ENCODE data around the gene GMIP. TPM values are rescaled to one million over a fixed set of nuclear protein-coding genes. Genes with fewer than 3 reads are reported as not detected.
A peak's percentile ranks its signal among the peaks of the same experiment; 100 is the strongest.

GMIP gene
- total RNA-seq, 2 experiments from 2014 or later: 57.3 to 59.9 TPM

DNA sequence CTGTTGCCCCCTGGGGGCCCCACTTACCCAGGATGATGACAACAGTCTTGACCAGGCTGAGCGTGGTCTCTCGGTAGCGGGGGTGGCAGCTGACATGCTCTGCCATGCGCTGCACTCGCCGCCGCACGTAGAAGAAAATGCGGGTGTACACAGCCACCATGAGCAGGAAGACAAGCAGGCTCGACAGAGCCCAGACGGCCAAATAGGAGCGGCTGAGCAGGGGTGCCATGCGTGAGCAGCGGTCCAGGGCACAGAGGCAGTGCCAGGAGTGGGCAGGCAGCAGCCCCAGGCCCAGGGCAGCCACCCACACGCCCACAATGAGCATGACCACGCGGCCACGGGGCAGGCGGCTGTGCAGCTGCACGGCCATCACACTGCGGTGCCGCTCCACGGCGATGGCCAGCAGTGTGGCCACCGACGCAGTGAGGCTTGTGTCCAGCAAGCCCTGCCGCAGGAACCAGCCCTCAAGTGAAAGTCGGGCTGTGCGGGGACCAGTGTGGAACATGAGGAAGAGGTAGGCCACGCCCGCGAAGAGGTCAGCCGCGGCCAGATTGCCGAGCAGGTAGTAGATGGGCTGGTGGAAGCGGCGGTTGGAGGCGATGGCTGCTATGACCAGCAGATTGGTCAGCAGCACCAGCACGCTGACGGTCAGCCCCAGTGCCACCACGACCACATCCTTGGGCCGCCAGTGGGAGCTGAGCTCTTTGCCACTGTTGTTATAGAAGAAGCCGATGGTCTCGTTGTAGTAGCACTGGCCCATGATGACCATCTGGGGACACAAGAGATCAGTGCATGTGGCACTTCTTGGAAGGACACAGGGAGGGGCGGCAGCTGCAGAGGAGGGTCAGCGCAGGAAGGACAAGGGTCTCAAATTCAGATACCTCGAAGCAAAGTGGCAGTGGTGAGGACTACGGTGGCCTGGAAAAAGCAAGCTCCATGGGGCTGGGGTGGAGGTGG is 16.7 kb downstream of the GMIP start:
- H3K9me3 Mint-ChIP-seq: no peaks in the 10 kb centered on the region
- peaks cover 24% of the 10 kb centered on the region for H3K4me1 Mint-ChIP-seq (ENCODE audit: low read depth)
- peaks cover 36% of the 10 kb centered on the region for H3K36me3 Mint-ChIP-seq (ENCODE audit: low read depth)
- peak overlapping the region; percentile 85 for H3K4me3 Mint-ChIP-seq
- ChIA-PET CTCF (interaction anchor here (1.2 to 3.5 kb wide), 3 partner anchors 10 to 95 kb away, joined by 4 to 15 read pairs (median 5); no protein-coding TSS in a partner anchor), POLR2A (interaction anchor here (0.8 to 3.2 kb wide), 8 partner anchors 8 to 92 kb away, joined by 3 to 15 read pairs (median 5); partner anchors contain the start of gene ZNF101)
- intact Hi-C loops (cut with micrococcal nuclease): no loop called here
- TF ChIP-seq, protein P1, sequence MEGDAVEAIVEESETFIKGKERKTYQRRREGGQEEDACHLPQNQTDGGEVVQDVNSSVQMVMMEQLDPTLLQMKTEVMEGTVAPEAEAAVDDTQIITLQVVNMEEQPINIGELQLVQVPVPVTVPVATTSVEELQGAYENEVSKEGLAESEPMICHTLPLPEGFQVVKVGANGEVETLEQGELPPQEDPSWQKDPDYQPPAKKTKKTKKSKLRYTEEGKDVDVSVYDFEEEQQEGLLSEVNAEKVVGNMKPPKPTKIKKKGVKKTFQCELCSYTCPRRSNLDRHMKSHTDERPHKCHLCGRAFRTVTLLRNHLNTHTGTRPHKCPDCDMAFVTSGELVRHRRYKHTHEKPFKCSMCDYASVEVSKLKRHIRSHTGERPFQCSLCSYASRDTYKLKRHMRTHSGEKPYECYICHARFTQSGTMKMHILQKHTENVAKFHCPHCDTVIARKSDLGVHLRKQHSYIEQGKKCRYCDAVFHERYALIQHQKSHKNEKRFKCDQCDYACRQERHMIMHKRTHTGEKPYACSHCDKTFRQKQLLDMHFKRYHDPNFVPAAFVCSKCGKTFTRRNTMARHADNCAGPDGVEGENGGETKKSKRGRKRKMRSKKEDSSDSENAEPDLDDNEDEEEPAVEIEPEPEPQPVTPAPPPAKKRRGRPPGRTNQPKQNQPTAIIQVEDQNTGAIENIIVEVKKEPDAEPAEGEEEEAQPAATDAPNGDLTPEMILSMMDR (IDR thresholded peaks at IDR 0.05): no peak
- ATAC-seq (no peak), DNase-seq (no peak)
- peak overlapping the region; percentile 94 for H3K27ac Mint-ChIP-seq
- no peaks in the 10 kb centered on the region for H3K27me3 Mint-ChIP-seq

DNA sequence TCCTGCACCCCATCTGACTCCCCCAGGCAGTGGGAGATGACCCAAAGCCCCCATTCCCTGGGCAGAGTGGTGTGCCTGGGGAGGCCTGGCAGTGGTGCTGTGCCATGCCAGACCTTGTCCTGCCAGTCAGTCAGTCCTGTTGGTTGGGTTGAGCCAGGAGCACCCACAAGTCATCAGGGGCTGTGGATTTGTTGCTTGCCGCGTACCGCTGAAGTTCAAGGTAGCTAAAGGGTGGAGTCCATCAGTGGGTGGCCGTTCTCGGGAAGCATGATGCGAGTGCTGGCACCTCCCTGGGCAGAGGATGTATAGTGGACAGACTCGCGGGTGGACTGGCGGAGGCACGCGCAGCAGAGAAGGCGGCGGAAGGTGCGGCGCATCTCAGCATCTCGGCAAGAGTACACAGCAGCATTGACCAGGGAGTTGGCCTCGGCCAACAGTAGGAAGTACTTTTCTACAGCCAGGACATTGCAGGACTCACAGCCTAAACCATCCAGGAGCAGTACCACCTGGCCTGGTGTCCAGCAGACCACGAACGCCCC is 19.4 kb downstream of the GMIP start:
- CTCF ChIA-PET: interaction anchor here (2.0 to 3.5 kb wide), 2 partner anchors 92 kb away, joined by 7 to 15 read pairs; no protein-coding TSS in a partner anchor
- Mint-ChIP-seq H3K4me1 (ENCODE audit: low read depth) (peaks cover 29% of the 10 kb centered on the region), H3K27me3 (no peaks in the 10 kb centered on the region), H3K27ac (no peak overlapping the region), H3K36me3 (ENCODE audit: low read depth) (peaks cover 29% of the 10 kb centered on the region), H3K9me3 (no peaks in the 10 kb centered on the region), H3K4me3 (no peak overlapping the region)
- no peak for ATAC-seq
- POLR2A ChIA-PET: interaction anchor here (0.6 kb wide), 1 partner anchor 14 kb away, joined by 5 read pairs; no protein-coding TSS in a partner anchor
- TF ChIP-seq, protein P1 (IDR thresholded peaks at IDR 0.05): no peak
- no peak for DNase-seq
- intact Hi-C loops (cut with micrococcal nuclease): no loop called here

DNA sequence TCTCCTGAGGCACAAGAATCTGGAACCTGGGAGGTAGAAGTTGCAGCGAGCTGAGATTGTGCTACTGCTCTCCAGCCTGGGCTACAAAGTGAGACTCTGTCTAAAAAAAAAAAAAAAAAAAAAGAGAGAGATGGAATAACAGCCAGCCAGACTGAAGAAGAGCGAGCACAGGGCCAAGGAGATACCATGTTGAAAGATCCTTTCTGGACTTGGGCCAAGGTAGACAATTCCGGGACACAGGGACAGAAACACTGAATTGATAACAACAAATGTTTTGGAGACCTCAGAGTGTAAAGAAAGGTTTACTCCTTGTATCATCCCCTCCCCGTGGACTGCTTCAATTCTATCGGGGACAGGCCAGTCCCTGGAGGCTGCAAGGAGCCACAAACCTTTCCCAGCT is 20.1 kb downstream of the GMIP start:
- H3K4me1 Mint-ChIP-seq (ENCODE audit: low read depth): peaks cover 31% of the 10 kb centered on the region
- no peaks in the 10 kb centered on the region for H3K9me3 Mint-ChIP-seq
- H3K27me3 Mint-ChIP-seq: no peaks in the 10 kb centered on the region
- ATAC-seq: no peak
- H3K4me3 Mint-ChIP-seq: no peak overlapping the region
- H3K36me3 Mint-ChIP-seq (ENCODE audit: low read depth): peaks cover 26% of the 10 kb centered on the region
- CTCF ChIA-PET: interaction anchor here (0.8 to 3.5 kb wide), 3 partner anchors 13 to 91 kb away, joined by 3 to 13 read pairs (median 7); no protein-coding TSS in a partner anchor
- intact Hi-C loops (cut with micrococcal nuclease): no loop called here
- H3K27ac Mint-ChIP-seq: no peak overlapping the region
- TF ChIP-seq, protein P1 (IDR thresholded peaks at IDR 0.05): no peak
- POLR2A ChIA-PET: no interaction called here
- no peak for DNase-seq

DNA sequence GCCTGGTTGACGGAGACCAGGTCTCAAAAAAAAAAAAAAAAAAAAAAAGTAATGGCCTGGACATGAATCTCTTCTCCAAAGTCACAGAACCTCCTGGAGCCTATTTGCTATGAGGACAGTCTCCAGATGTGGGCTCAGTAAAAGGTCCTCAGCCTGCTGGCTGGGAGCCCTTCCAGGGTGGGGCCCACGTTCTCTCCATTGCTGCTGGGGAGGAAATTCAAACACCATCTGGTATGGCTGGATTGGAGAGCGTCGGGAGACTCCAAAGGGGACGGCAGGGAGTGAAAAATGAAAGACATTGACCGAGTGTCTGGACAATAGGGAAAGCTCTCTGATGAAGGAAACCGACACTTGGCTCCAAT is 23.6 kb downstream of the GMIP start:
- no peaks in the 10 kb centered on the region for H3K27me3 Mint-ChIP-seq
- ChIA-PET CTCF (interaction anchor here (0.9 to 3.5 kb wide), 5 partner anchors 65 to 88 kb away, joined by 3 to 13 read pairs (median 3); no protein-coding TSS in a partner anchor), POLR2A (interaction anchor here (0.7 to 1.8 kb wide), 6 partner anchors 7 to 87 kb away, joined by 3 to 5 read pairs (median 4); partner anchors contain the start of gene LPAR2)
- H3K4me3 Mint-ChIP-seq: no peak overlapping the region
- ATAC-seq: no peak
- H3K9me3 Mint-ChIP-seq: no peaks in the 10 kb centered on the region
- no peak overlapping the region for H3K27ac Mint-ChIP-seq
- H3K4me1 Mint-ChIP-seq (ENCODE audit: low read depth): peaks cover 35% of the 10 kb centered on the region
- TF ChIP-seq, protein P1 (IDR thresholded peaks at IDR 0.05): no peak
- intact Hi-C loops (cut with micrococcal nuclease): no loop called here
- no peak for DNase-seq
- H3K36me3 Mint-ChIP-seq (ENCODE audit: low read depth): peaks cover 14% of the 10 kb centered on the region
